ENCODE results near the gene SLC9A2.

- no peak for TF ChIP-seq POLR2A (IDR thresholded peaks at IDR 0.05)
- no peak for TF ChIP-seq CTCF (IDR thresholded peaks at IDR 0.05)
Observed at GRCh38 chr2:102704531-102704930, 85.2 kb downstream of the SLC9A2 start.
